ENCODE data around the gene MYBPH.

MYBPH gene

GRCh38 chr1:203199816-203200571 is 24.4 kb upstream of the MYBPH start:
- no peak for DNase-seq (ENCODE audit: low spot score)

- no peak for DNase-seq (ENCODE audit: low spot score)
Observed at GRCh38 chr1:203199481-203199815, 23.8 kb upstream of the MYBPH start.

GRCh38 chr1:203199002-203199401 is 23.4 kb upstream of the MYBPH start:
- DNase-seq (ENCODE audit: low spot score) = no peak

- no peak for DNase-seq (ENCODE audit: low spot score)
Observed at GRCh38 chr1:203197625-203198024, 22.0 kb upstream of the MYBPH start.

- no peak for DNase-seq (ENCODE audit: low spot score)
Observed at GRCh38 chr1:203196371-203196770, 20.7 kb upstream of the MYBPH start.

GRCh38 chr1:203190949-203191348 is 15.3 kb upstream of the MYBPH start:
- DNase-seq (ENCODE audit: low spot score) = no peak

GRCh38 chr1:203189951-203190352 is 14.3 kb upstream of the MYBPH start:
- DNase-seq (ENCODE audit: low spot score) = no peak

- DNase-seq (ENCODE audit: low spot score) = no peak
Observed at GRCh38 chr1:203188686-203189232, 13.1 kb upstream of the MYBPH start.

GRCh38 chr1:203187689-203188264 is 12.2 kb upstream of the MYBPH start:
- DNase-seq (ENCODE audit: low spot score) = no peak

- DNase-seq (ENCODE audit: low spot score) = no peak
Observed at GRCh38 chr1:203187304-203187685, 11.7 kb upstream of the MYBPH start.

- no peak for DNase-seq (ENCODE audit: low spot score)
Observed at GRCh38 chr1:203186446-203187303, 11.0 kb upstream of the MYBPH start, which contains the start of gene CHI3L1. Gene CHI3L1, minus strand, starts transcription at chr1:203186704. Its CDS starts 81 bp downstream, at chr1:203186623.

GRCh38 chr1:203186091-203186445 is 10.4 kb upstream of the MYBPH start:
- DNase-seq (ENCODE audit: low spot score) = no peak

GRCh38 chr1:203185585-203185984 is 10.0 kb upstream of the MYBPH start:
- DNase-seq (ENCODE audit: low spot score) = no peak

- no peak for DNase-seq (ENCODE audit: low spot score)
Observed at GRCh38 chr1:203185061-203185461, 9.4 kb upstream of the MYBPH start.

GRCh38 chr1:203184467-203184866 is 8.8 kb upstream of the MYBPH start:
- DNase-seq (ENCODE audit: low spot score) = no peak

- no peak for DNase-seq (ENCODE audit: low spot score)
Observed at GRCh38 chr1:203183828-203184227, 8.2 kb upstream of the MYBPH start.

GRCh38 chr1:203182387-203182953 is 6.8 kb upstream of the MYBPH start:
- DNase-seq (ENCODE audit: low spot score) = no peak

- DNase-seq (ENCODE audit: low spot score) = no peak
Observed at GRCh38 chr1:203181586-203182386, 6.2 kb upstream of the MYBPH start.

- no peak for DNase-seq (ENCODE audit: low spot score)
Observed at GRCh38 chr1:203180611-203181330, 5.1 kb upstream of the MYBPH start.

GRCh38 chr1:203179667-203180005 is 4.0 kb upstream of the MYBPH start:
- no peak for DNase-seq (ENCODE audit: low spot score)

All from CD4-positive, alpha-beta T cell treated with Interleukin-2 at 100 ng/mL for 4 hours (primary cell).